Measurements from ENCODE around the gene MSRB2. TPM values are rescaled to one million over a fixed set of nuclear protein-coding genes. Genes with fewer than 3 reads are reported as not detected.

MSRB2 gene
- total RNA-seq, 1 donor from 2014 or later: 4.1 TPM

DNA sequence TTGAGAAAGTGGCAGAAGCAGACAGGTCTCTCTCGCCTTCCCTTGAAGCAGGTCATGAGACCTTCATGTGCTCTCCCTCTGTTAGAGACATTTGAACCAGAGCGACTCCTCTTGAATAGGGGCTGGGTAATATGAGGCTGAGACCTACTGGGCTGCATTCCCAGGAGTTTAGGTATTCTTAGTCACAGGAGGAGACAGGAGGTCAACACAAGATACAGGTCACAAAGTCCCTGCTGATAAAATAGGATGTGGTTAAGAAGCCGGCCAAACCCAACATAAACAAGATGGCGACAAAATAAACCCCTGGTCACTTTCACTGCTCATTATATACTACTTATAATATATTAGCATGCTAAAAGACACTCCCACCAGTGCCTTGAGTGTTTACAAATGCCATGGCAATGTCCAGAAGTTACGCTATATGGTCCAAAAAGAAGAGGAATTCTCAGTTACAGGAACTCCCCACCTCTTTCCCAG, 43.5 kb upstream of the MSRB2 start:
- H3K4me1 Mint-ChIP-seq: no peaks in the 10 kb centered on the region
- H3K4me3 Mint-ChIP-seq: no peak overlapping the region
- ChIA-PET CTCF (no interaction called here), POLR2A (no interaction called here)
- H3K27me3 Mint-ChIP-seq: peaks cover 25% of the 10 kb centered on the region
- H3K9me3 Mint-ChIP-seq: no peaks in the 10 kb centered on the region
- intact Hi-C loops (cut with micrococcal nuclease): no loop called here
- no peak for DNase-seq
- TF ChIP-seq, protein P1, sequence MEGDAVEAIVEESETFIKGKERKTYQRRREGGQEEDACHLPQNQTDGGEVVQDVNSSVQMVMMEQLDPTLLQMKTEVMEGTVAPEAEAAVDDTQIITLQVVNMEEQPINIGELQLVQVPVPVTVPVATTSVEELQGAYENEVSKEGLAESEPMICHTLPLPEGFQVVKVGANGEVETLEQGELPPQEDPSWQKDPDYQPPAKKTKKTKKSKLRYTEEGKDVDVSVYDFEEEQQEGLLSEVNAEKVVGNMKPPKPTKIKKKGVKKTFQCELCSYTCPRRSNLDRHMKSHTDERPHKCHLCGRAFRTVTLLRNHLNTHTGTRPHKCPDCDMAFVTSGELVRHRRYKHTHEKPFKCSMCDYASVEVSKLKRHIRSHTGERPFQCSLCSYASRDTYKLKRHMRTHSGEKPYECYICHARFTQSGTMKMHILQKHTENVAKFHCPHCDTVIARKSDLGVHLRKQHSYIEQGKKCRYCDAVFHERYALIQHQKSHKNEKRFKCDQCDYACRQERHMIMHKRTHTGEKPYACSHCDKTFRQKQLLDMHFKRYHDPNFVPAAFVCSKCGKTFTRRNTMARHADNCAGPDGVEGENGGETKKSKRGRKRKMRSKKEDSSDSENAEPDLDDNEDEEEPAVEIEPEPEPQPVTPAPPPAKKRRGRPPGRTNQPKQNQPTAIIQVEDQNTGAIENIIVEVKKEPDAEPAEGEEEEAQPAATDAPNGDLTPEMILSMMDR (IDR thresholded peaks at IDR 0.05): no peak
- no peak overlapping the region for H3K27ac Mint-ChIP-seq
- no peaks in the 10 kb centered on the region for H3K36me3 Mint-ChIP-seq (ENCODE audit: low read depth)
- no peak for ATAC-seq (ENCODE audit: low read depth)

DNA sequence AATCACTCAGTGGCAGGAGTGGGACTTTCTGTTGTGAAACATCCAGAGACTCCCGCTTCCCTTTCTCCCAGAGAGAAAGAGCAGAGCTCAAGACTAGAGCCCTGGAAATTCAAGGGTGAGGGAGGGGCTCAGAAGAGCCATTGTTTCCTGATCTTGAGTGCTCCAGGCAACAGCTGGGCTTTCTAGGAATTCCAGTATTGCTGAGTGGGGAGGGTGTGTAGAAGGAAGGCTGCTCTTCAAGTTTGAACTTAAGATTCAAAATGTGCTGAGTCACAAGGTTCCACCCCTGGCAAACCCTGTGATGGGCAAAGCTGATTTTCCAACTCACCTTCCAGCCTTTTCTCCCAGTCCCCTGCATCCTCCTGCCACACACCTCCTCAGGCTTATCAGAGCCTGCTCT, 42.3 kb upstream of the MSRB2 start:
- TF ChIP-seq, protein P1 (IDR thresholded peaks at IDR 0.05): no peak
- Mint-ChIP-seq H3K36me3 (ENCODE audit: low read depth) (no peaks in the 10 kb centered on the region), H3K27me3 (peaks cover 27% of the 10 kb centered on the region), H3K4me3 (no peak overlapping the region), H3K9me3 (no peaks in the 10 kb centered on the region), H3K4me1 (no peaks in the 10 kb centered on the region), H3K27ac (no peak overlapping the region)
- intact Hi-C loops (cut with micrococcal nuclease): no loop called here
- ChIA-PET POLR2A (no interaction called here), CTCF (no interaction called here)
- DNase-seq: no peak
- ATAC-seq (ENCODE audit: low read depth): no peak

DNA sequence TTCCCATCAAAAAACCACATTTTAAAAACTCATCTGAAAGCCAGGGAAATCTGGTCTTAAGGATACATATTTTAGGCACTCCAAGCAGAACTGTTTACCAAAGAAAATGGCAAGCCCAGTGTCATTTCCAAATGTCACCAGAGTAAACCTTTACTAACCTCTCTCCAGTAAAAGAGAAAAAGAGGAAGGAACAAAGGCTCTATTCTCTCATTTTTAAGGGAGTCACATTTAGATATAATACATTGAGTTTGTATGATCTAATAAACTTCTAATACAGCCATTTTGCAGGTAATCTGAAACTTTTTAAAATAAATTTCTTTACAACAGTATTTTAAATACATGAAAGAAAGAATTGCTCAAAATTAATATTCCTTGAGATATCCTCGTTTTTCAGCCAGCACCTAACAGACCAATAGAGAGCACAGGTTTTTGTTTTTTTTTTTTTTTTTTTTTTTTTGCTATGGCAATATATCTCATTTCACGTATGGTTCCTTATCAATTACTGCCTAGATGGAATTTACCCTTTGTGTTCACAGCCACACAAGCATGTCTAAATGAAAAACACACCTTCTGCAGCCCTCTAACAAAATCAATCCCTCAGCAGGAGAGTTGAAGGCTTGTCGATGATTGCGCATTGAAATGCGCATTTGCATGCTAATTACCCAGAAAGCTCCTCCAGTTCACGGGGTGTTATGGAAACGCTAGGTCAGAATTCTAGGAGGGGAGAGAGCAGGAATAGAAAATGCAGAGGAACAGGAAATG, 39.8 kb upstream of the MSRB2 start:
- ATAC-seq (ENCODE audit: low read depth) (no peak), DNase-seq (no peak)
- Mint-ChIP-seq H3K27me3 (peaks cover 19% of the 10 kb centered on the region), H3K27ac (no peak overlapping the region), H3K36me3 (ENCODE audit: low read depth) (no peaks in the 10 kb centered on the region), H3K4me3 (no peak overlapping the region), H3K4me1 (no peaks in the 10 kb centered on the region), H3K9me3 (peaks cover 6% of the 10 kb centered on the region)
- ChIA-PET CTCF (no interaction called here), POLR2A (no interaction called here)
- intact Hi-C loops (cut with micrococcal nuclease): no loop called here
- TF ChIP-seq, protein P1 (IDR thresholded peaks at IDR 0.05): no peak

DNA sequence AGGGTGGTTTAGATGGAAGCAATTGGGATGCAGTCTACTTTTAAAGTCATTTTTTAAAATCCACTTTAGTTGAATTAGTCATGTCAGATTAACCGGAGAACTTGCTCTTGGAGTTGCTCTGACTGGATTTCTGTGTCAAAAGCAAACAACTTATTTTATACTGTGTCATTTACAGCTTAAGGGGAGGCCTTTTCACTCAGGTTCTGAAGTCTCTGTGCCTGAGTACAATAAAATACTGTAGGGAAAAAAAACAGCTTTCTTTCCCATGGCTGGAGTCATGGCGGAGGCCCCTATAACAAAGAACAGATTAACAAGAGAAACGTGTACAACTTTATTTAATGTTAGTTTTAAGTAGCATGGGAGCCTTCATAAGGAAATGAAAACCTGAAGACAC, 39.2 kb upstream of the MSRB2 start:
- Mint-ChIP-seq H3K9me3 (peaks cover 6% of the 10 kb centered on the region), H3K27ac (no peak overlapping the region), H3K4me1 (no peaks in the 10 kb centered on the region), H3K27me3 (peaks cover 19% of the 10 kb centered on the region), H3K4me3 (no peak overlapping the region), H3K36me3 (ENCODE audit: low read depth) (no peaks in the 10 kb centered on the region)
- CTCF ChIA-PET: no interaction called here
- no peak for ATAC-seq (ENCODE audit: low read depth)
- POLR2A ChIA-PET: no interaction called here
- TF ChIP-seq, protein P1 (IDR thresholded peaks at IDR 0.05): no peak
- intact Hi-C loops (cut with micrococcal nuclease): no loop called here
- DNase-seq: no peak

DNA sequence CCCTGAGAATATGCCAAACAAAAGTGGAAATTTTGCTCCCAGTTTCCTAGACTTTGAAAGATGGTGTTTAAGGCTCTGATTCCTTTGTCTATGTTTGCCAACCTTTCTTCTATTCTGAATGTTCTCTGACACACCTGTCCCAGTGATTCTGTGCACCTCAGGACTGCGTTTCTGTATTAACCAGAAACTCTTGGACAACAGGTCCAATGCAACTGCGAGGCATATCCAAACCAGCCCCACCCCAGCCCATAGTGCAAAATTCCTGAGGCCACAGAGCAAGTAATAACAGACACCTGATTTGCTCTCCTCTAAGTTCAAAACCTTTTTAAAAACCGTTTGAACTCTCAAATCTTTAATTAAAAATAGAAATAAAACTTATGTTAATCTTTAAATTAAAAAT, 37.0 kb upstream of the MSRB2 start:
- TF ChIP-seq, protein P1 (IDR thresholded peaks at IDR 0.05): no peak

More for the DNA sequence above, 37.0 kb upstream of the MSRB2 start:
- no peak overlapping the region for H3K4me3 Mint-ChIP-seq
- no peaks in the 10 kb centered on the region for H3K4me1 Mint-ChIP-seq
- H3K9me3 Mint-ChIP-seq: peaks cover 6% of the 10 kb centered on the region
- ChIA-PET POLR2A (no interaction called here), CTCF (no interaction called here)
- no peak overlapping the region for H3K27ac Mint-ChIP-seq
- peaks cover 17% of the 10 kb centered on the region for H3K27me3 Mint-ChIP-seq
- no peak for DNase-seq
- intact Hi-C loops (cut with micrococcal nuclease): no loop called here
- ATAC-seq (ENCODE audit: low read depth): no peak
- H3K36me3 Mint-ChIP-seq (ENCODE audit: low read depth): no peaks in the 10 kb centered on the region
